GM19455 (cell line): ENCODE results near the gene GRIN3B.

Source experiments
- ATAC-seq: cut with Tn5 transposase; IDR thresholded peaks from one replicate; pipeline ENCODE4 v1.9.1; 2021; ENCODE audit not compliant: unreplicated experiment

The GRIN3B gene

GRCh38 chr19:964761-965694, 35.2 kb upstream of the GRIN3B start:
- ATAC-seq: no peak

- no peak for ATAC-seq
Measured at GRCh38 chr19:966485-967088, 33.6 kb upstream of the GRIN3B start.

DNA sequence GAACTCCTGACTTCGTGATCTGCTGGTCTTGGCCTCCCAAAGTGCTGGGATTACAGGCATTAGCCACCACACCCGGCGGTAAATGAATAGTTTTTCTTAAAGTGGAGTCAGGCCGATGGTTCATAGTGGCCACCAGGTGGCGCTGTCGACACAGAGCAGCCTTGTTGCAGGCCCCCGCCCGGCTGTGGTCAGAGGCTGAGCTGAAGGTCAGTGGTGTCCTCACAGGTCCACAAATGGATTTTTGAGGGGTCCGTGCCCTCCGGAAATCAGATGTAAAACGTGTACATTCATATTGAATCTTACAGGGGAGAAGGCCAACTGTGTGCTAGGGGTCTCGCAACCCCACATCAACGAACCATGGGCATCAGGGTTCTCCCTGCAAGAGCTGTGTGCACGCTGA, 29.5 kb upstream of the GRIN3B start:
- no peak for ATAC-seq

DNA sequence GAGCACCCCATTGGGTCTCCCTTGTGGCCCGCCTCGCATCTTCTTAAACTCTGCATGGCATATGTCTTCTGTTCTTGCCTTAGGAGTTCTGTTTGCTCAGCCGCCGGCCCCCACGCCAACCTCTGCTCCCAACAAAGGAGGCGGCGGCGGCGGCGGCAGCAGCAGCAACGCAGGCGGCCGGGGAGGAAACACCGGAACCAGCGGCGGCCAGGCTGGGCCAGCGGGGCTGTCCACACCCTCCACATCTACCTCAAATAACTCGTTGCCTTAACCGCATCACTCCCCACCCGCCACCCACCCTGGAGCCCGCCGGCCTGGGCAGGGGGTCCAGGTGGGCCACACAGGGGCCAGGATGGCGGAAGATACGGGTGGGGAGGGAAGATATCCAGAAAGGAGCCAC, 28.4 kb upstream of the GRIN3B start:
- ATAC-seq: no peak

- ATAC-seq: no peak
Measured at GRCh38 chr19:972281-972680, 27.9 kb upstream of the GRIN3B start.

GRCh38 chr19:973726-974563, 26.3 kb upstream of the GRIN3B start:
- no peak for ATAC-seq

- no peak for ATAC-seq
Measured at GRCh38 chr19:974564-975257, 25.5 kb upstream of the GRIN3B start.

- ATAC-seq: no peak
Measured at GRCh38 chr19:976476-976875, 23.7 kb upstream of the GRIN3B start.

DNA sequence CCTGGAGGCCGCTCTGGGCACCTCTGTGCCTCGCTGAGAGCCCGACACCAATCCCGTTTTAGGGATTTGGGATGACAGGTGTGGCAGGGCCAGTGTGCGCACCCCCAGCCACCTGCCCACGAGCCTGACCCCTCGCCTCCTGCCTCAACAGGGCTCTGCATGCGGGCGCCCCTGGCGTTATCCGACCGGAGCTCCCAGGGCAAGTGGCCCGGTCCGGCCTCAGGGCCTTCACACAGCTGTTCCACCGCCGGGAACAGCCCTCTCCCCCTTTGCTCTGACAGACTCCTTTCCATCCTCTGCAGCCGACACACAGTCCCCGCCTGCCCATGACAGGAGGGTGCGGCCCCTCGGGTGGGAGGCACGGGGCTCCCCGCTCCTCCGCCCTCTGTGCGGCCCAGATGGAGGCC, 23.2 kb upstream of the GRIN3B start:
- ATAC-seq: no peak

DNA sequence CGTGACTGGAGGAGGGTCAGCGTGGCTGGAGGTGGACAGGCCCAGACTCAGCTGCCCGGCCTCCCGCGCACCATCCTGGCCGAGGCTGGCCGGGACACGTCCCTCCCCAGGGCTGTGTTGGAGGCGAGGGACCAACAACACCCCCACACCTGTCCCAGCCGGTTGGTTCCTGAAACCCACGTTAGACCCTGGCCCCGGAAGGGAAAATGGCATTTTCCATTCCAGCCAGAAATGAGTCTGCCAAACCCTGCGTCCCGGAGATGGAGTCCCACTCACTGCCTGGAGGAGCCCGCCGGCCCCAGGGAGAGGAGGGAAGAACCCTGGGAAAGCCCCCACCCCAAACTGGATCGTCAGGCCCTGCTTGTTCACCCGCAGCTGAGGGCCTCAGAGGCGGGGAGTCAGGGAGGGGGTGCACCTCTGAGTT, 20.9 kb upstream of the GRIN3B start:
- no peak for ATAC-seq

DNA sequence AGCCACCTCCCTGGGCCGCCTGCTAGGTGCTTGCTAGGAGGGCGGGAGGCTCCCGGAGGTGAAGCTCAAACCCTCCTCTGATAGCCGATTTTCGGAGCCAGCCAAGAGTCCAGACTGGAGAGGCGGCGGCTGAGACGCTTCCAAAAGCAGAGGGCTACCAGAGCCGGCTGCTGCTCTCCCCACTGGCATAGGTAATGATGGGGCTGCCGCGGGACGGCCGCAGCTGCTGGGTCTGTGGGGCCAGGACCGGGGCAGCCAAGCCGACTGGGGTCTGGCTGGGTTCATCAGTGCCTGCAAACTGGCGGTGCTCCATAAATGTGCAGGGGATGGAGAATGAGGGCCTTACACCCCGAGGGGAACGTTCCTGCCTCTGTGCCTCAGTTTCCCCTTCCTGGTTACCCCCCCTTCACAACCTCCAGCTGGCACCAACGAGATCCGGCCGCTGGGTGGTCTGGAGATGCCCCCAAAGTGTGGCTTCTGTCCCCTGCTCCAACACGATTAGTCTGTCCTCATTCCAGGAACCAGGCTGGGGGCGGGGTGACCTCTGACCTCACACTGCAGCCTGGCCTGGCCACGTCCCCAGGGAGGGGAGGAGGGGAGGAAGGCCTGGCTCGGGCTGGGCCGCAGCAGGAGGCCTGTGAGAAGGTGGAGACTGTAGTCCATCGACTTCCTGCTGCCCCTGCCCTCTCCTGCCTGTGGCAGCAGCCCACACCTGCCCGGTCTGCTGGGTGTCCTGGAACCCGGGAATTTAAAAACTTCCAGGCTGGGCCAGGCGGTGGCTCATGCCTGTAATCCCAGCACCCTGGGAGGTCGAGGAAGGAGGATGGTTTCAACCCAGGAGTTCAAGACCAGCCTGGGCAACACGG, 19.9 kb upstream of the GRIN3B start:
- ATAC-seq: no peak

- peak; percentile 57 for ATAC-seq
Measured at GRCh38 chr19:982567-983170, 17.6 kb upstream of the GRIN3B start.

- ATAC-seq: no peak
Measured at GRCh38 chr19:984165-984967, 15.9 kb upstream of the GRIN3B start, which contains the start of gene WDR18. TSS of gene WDR18 (plus strand) at chr19:984345. CDS start at chr19:984354, 9 bp downstream.

GRCh38 chr19:986083-986482, 14.1 kb upstream of the GRIN3B start:
- ATAC-seq: no peak

DNA sequence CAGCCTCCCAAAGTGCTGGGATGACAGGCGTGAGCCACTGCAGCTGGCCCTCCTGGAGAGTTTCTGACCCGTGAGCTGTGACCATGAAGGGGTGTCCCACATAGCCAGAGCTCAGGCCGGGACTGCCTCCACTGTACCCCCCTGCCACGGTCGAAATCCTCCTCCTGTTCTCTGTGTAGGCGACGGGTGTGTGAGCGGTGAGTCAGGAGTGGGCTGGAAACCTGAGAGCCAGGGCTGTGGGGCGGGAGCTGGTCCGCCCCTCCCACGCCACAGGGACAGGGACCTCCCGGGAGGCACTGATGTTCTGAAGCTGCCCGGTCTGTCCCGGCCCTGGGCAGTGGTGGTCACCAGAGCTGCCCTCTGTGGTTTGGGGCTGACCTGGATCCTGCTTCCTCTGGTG, 12.1 kb upstream of the GRIN3B start:
- no peak for ATAC-seq

GRCh38 chr19:988510-988909, 11.7 kb upstream of the GRIN3B start:
- ATAC-seq: no peak

DNA sequence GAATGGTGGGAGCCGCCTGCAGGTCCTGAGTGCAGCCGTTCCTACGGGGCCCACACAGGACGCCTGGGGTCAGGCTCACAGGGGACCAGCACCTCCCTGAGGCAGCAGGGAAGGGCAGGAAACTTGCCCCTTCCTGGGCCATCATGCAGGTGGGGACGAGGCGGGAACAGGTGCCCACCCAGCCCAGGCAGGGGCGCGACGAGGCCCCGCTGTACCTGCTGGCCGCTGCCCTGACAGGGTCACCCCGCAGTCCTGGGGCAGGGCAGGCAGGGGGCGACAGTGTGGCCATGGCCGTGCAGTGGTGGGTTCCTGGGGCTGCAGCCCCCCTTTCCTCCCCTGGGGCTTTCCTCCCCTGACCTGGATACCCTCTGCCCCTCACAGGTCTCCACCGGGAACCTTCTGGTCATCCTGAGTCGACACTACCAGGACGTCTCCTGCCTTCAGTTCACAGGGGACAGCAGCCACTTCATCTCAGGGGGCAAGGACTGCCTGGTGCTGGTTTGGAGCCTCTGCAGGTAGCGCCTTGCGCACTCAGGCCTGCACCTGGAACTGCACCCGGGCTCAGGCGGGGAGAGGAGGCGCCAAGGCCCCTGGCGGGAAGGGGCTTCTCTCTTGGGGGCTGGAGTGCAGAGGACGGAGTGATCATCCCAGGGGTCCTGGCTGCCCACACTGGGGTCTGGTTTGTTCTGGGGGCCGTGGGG, 10.7 kb upstream of the GRIN3B start:
- no peak for ATAC-seq

DNA sequence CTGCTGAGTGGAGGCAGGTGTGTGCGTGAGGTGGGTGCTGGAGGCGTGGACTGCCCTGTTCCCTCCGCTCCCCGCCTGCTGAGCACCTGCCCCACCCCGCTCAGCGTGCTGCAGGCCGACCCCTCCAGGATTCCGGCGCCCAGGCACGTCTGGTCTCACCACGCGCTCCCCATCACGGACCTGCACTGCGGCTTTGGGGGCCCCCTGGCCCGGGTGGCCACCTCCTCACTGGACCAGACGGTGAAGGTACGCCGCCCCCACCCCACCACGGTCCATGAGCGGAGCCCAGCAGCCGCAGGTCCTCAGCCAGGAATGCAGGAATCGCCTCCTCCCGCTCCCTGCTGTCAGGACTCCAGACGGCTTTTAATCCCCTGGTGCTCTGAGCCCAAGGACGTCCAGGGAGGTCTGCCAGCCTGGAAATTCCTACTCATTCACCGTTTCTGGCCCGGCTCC, 10.1 kb upstream of the GRIN3B start:
- no peak for ATAC-seq
